HepG2 (cell line): ENCODE measurements around the gene NR1H2. TPM values are rescaled to one million over a fixed set of nuclear protein-coding genes. Genes with fewer than 3 reads are reported as not detected.
A peak's percentile ranks its signal among the peaks of the same experiment; 100 is the strongest.

Experiments used
- ATAC-seq: fragments of 200-7000 bp; cut with Tn5 transposase; 3 replicates; pipeline ENCODE4 v1.9.1; 2020; ENCODE audit warnings: mild to moderate bottlenecking, moderate library complexity
- BruUV-seq: library from RNA; stranded (reverse); fragments of 400-500 nt; replicated peaks from 2 replicates; lab custom pipeline; 2021; lab: Mats Ljungman, UMichigan
- CTCF ChIA-PET: fragments of 300-600 bp; formaldehyde crosslinking; extraction: SDS; loops from one replicate; lab custom pipeline; 2021; ENCODE audit warnings: low total read pairs, inconsistent platforms, low intra/inter-chr PET ratio; lab: Yijun Ruan, JAX
- POLR2A ChIA-PET: fragments of 350-600 bp; sonication (Branson Sonifier 250); formaldehyde crosslinking; loops from one replicate; lab custom pipeline; 2020; ENCODE audit warnings: antibody characterized with exemption, inconsistent platforms; lab: Yijun Ruan, JAX
- DNase-seq: peaks from one replicate; pipeline ENCODE4 v3.0.0-alpha.2; 2015; ENCODE audit warnings: low spot score
- FAIRE-seq: peaks from 3 replicates; lab custom pipeline; 2011; peaks lifted over from hg19 to GRCh38; lab: Jason Lieb, UNC
- H2AFZ ChIP-seq: one replicate; pipeline ENCODE4 v1.6.1; 2011; ENCODE audit warnings: low read length, inconsistent platforms
- H3K27ac ChIP-seq: fragments of 300-600 bp; 3 replicates; pipeline ENCODE4 v1.8.0; 2011; ENCODE audit warnings: mixed run types, mild to moderate bottlenecking, mixed read lengths, low read length, inconsistent platforms; ENCODE audit not compliant: insufficient read depth; ENCODE audit errors: extremely low read length
- H3K27me3 ChIP-seq, 2 experiments: fragments of 200-600 bp in 1 of 2; 2 replicates in 1 of 2; 3 replicates in 1 of 2; pipeline versions ENCODE4 v1.6.0 to v1.8.0; 2011; ENCODE audit warnings: low read length in 2 of 2, mild to moderate bottlenecking in 2 of 2, moderate library complexity in 2 of 2, inconsistent platforms in 1 of 2; ENCODE audit not compliant: insufficient read depth in 2 of 2, control insufficient read depth in 1 of 2
- H3K36me3 ChIP-seq, 2 experiments: fragments of 200-600 bp in 1 of 2; replicated peaks in 1 of 2; 2 replicates in 1 of 2; 3 replicates in 1 of 2; pipeline versions ENCODE4 v1.5.1 to v1.8.0; 2011; ENCODE audit warnings: low read length in 2 of 2, inconsistent platforms in 1 of 2; ENCODE audit not compliant: insufficient read depth in 2 of 2, control insufficient read depth in 1 of 2
- H3K4me1 ChIP-seq: 2 replicates; pipeline ENCODE4 v1.5.1; 2012; ENCODE audit warnings: low read length, inconsistent platforms; ENCODE audit not compliant: insufficient read depth
- H3K4me2 ChIP-seq: 2 replicates; pipeline ENCODE4 v1.6.0; 2011; ENCODE audit warnings: low read depth, low read length, inconsistent platforms
- H3K4me3 ChIP-seq, 3 experiments: fragments of 200-600 bp in 1 of 3; sonication (generic), shearing (Covaris generic) in 1 of 3; replicated peaks in 1 of 3; 2 replicates each; pipeline ENCODE4 v1.5.1; 2011 to 2016; ENCODE audit warnings: low read length in 3 of 3, inconsistent platforms in 2 of 3, low read depth in 2 of 3, mild to moderate bottlenecking in 2 of 3, control low read depth in 1 of 3, mixed read lengths in 1 of 3; ENCODE audit not compliant: insufficient read depth in 1 of 3
- H3K79me2 ChIP-seq: one replicate; pipeline ENCODE4 v1.6.1; 2011; ENCODE audit warnings: low read length, inconsistent platforms; ENCODE audit not compliant: insufficient read depth
- H3K9ac ChIP-seq: 2 replicates; pipeline ENCODE4 v1.6.0; 2011; ENCODE audit warnings: mild to moderate bottlenecking, low read depth, low read length, inconsistent platforms; ENCODE audit not compliant: insufficient read depth
- H3K9me3 ChIP-seq: 2 replicates; pipeline ENCODE4 v1.5.1; 2012; ENCODE audit warnings: mild to moderate bottlenecking, low read length
- H4K20me1 ChIP-seq: 2 replicates; pipeline ENCODE4 v1.6.0; 2011; ENCODE audit warnings: inconsistent platforms, mild to moderate bottlenecking, low read length, moderate library complexity; ENCODE audit not compliant: insufficient read depth
- CEBPG ChIP-seq: IDR thresholded peaks from 2 replicates; pipeline ENCODE4 v1.6.1; 2016
- HNRNPLL ChIP-seq: fragments of 200-400 bp; formaldehyde crosslinking; IDR thresholded peaks from 2 replicates; pipeline ENCODE4 v1.6.1; 2017; ENCODE audit warnings: mild to moderate bottlenecking, low read depth, low read length; ENCODE audit not compliant: poor library complexity, severe bottlenecking
- MXI1 ChIP-seq: IDR thresholded peaks from 3 replicates; pipeline ENCODE4 v1.6.1; 2012; ENCODE audit warnings: low read depth, low read length, inconsistent platforms, borderline replicate concordance
- NFKB2 ChIP-seq: sonication (generic); formaldehyde crosslinking; IDR thresholded peaks from 2 replicates; pipeline ENCODE4 v1.4.0; 2020; ENCODE audit warnings: missing genetic modification reagents, borderline replicate concordance
- SIN3B ChIP-seq: fragments of 150-350 bp; IDR thresholded peaks from 2 replicates; pipeline ENCODE4 v1.6.1; 2014; ENCODE audit warnings: low read length
- TOE1 ChIP-seq: sonication (generic); formaldehyde crosslinking; IDR thresholded peaks from 2 replicates; pipeline ENCODE4 v1.4.0; 2020; ENCODE audit warnings: mild to moderate bottlenecking, missing genetic modification reagents
- ZMYM4 ChIP-seq: sonication (generic); formaldehyde crosslinking; IDR thresholded peaks from 2 replicates; pipeline ENCODE4 v1.8.1; 2023; ENCODE audit warnings: mild to moderate bottlenecking, missing genetic modification reagents
- ZNF317 ChIP-seq: sonication (generic); formaldehyde crosslinking; IDR thresholded peaks from 2 replicates; pipeline ENCODE4 v1.5.0; 2020; ENCODE audit warnings: mild to moderate bottlenecking, missing genetic modification reagents
- ZNF776 ChIP-seq: sonication (generic); formaldehyde crosslinking; IDR thresholded peaks from 2 replicates; pipeline ENCODE4 v1.4.0; 2020; ENCODE audit warnings: mild to moderate bottlenecking, missing genetic modification reagents
- WGBS: methylation state at CpG from one replicate; pipeline ENCODE4 v1.1.6; 2017; ENCODE audit warnings: low lambda C conversion rate; 5-methylcytosine and 5-hydroxymethylcytosine counted together
- in situ Hi-C: cut with HindIII; loops from 2 replicates; pipeline ENCODE4 v1.10.0; 2017; ENCODE audit warnings: low pct_unique_long_range_greater_than_20kb; ENCODE audit not compliant: extremely low pct_ligation_motif_present
- intact Hi-C: fragments of 100-400 bp; cut with micrococcal nuclease; formaldehyde crosslinking; loops from one replicate; pipeline ENCODE4 v1.10.0; 2022; ENCODE audit not compliant: unreplicated experiment
- polyA plus RNA-seq, 8 experiments: library from polyadenylated mRNA; depleted of rRNA in 3 of 8; stranded (reverse) in 7 of 8; unstranded in 1 of 8; fragments of >200 nt; fragmentation: Illumina TruSeq in 4 of 8; extraction: Trizol in 4 of 8; gene quantifications; 2 replicates each; pipeline versions ENCODE4 v1.2.1 to v1.2.3, GENCODE V29; 2011 to 2016; ENCODE audit warnings: low read depth in 4 of 8, missing spikeins in 1 of 8, mixed read lengths in 1 of 8; ENCODE audit not compliant: insufficient read depth in 1 of 8
- total RNA-seq, 5 experiments: library from RNA; depleted of rRNA; stranded (reverse); fragments of >200 nt; fragmentation: Illumina TruSeq; extraction: Trizol; gene quantifications; 2 replicates each; pipeline ENCODE4 v1.2.3, GENCODE V29; 2016; ENCODE audit warnings: low read depth in 1 of 5
- TF ChIP-seq, protein P1 (sequence below): sonication (generic); formaldehyde crosslinking; IDR thresholded peaks from 2 replicates; pipeline ENCODE4 v1.5.1; 2020; ENCODE audit warnings: mild to moderate bottlenecking, missing genetic modification reagents, moderate library complexity
- TF ChIP-seq, protein P2 (sequence below): sonication (generic); formaldehyde crosslinking; IDR thresholded peaks from 2 replicates; pipeline ENCODE4 v1.4.0; 2020; ENCODE audit warnings: missing genetic modification reagents, borderline replicate concordance
- TF ChIP-seq, protein P3 (sequence below): sonication (generic); formaldehyde crosslinking; IDR thresholded peaks from 2 replicates; pipeline ENCODE4 v1.5.0; 2020; ENCODE audit warnings: mild to moderate bottlenecking, missing genetic modification reagents, borderline replicate concordance

NR1H2 gene
- total and polyA plus RNA-seq, 2 of the 13 experiments (the other 11 are each of a cell fraction or from before 2014, with no cell fraction given) = 10.3 to 13.5 TPM

DNA sequence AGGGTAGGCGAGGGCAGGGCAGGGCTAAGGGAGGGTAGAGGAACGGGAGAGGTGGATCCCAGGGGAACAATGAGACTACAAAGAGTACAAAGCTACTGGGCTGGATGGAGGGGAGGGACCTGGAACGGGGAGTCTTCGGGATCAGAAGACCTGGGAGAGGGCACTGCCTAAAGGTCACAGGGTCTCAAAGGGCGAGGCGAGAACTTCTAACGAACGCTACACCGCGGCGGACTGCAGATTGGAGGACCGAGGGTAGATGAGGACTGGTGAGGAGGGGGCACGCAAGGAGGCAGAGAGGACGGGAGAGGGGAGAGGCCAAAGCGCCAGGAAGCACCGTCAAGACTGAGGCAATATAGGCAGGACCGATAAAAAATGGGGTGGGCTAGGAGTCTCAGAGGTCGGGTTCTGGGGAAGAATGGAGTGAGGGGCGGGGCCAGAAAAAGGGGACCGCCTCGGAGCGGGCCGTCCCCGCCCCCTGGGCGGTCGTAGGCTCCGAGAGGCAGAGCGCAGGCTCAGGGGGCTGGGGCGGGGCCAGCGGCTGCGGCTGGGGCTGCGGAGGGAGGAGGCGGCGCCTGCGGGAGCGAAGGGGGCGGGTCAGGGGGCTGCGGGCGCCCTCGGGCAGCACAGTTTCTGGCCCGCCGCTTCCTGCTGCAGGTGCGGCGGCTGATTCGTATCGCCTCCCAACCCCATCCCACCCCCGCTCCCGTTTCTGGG is 45.7 kb upstream of the NR1H2 start:
- WGBS = 29% methylated on average over 23 of the region's 48 CpGs
- Histone ChIP-seq H3K79me2 (no peaks in the 10 kb centered on the region), H3K4me1 (peaks cover 68% of the 10 kb centered on the region), H3K9ac (peak overlapping the region; percentile 58), H3K27me3 (no peaks in the 10 kb centered on the region), H3K27ac (peak overlapping the region; percentile 45), H2AFZ (no peak overlapping the region), H3K4me3 (peak overlapping the region; percentile 57 to 80 (median 58)), H3K4me2 (peak overlapping the region; percentile 99), H4K20me1 (peaks cover 7% of the 10 kb centered on the region; the same call in 1 of the 2 replicates), H3K36me3 (no peaks in the 10 kb centered on the region), H3K9me3 (no peaks in the 10 kb centered on the region)
- CTCF ChIA-PET = no interaction called here
- FAIRE-seq (peak; percentile 15), ATAC-seq (peak; percentile 66), DNase-seq (peak; percentile 73)
- intact Hi-C loops (no loop called here), in situ Hi-C loops (no loop called here)
- POLR2A ChIA-PET = no interaction called here
- no TSS peak for BruUV-seq
- TF ChIP-seq, protein P1, sequence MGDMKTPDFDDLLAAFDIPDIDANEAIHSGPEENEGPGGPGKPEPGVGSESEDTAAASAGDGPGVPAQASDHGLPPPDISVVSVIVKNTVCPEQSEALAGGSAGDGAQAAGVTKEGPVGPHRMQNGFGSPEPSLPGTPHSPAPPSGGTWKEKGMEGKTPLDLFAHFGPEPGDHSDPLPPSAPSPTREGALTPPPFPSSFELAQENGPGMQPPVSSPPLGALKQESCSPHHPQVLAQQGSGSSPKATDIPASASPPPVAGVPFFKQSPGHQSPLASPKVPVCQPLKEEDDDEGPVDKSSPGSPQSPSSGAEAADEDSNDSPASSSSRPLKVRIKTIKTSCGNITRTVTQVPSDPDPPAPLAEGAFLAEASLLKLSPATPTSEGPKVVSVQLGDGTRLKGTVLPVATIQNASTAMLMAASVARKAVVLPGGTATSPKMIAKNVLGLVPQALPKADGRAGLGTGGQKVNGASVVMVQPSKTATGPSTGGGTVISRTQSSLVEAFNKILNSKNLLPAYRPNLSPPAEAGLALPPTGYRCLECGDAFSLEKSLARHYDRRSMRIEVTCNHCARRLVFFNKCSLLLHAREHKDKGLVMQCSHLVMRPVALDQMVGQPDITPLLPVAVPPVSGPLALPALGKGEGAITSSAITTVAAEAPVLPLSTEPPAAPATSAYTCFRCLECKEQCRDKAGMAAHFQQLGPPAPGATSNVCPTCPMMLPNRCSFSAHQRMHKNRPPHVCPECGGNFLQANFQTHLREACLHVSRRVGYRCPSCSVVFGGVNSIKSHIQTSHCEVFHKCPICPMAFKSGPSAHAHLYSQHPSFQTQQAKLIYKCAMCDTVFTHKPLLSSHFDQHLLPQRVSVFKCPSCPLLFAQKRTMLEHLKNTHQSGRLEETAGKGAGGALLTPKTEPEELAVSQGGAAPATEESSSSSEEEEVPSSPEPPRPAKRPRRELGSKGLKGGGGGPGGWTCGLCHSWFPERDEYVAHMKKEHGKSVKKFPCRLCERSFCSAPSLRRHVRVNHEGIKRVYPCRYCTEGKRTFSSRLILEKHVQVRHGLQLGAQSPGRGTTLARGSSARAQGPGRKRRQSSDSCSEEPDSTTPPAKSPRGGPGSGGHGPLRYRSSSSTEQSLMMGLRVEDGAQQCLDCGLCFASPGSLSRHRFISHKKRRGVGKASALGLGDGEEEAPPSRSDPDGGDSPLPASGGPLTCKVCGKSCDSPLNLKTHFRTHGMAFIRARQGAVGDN (CRISPR knock-in tag) = peak; percentile 36
- TF ChIP-seq ZNF317 (CRISPR knock-in tag) (no peak), SIN3B (no peak), ZNF776 (CRISPR knock-in tag) (no peak), MXI1 (peak; percentile 34; the same call in 1 of the 3 replicates), CEBPG (CRISPR knock-in tag) (no peak), TOE1 (CRISPR knock-in tag) (no peak), ZMYM4 (0 out of 2 replicates have a peak, but pooled peaks have one; percentile 15), NFKB2 (CRISPR knock-in tag) (peak; percentile 35; the same call in 1 of the 2 replicates), HNRNPLL (peak; percentile 49)
- TF ChIP-seq, protein P2, sequence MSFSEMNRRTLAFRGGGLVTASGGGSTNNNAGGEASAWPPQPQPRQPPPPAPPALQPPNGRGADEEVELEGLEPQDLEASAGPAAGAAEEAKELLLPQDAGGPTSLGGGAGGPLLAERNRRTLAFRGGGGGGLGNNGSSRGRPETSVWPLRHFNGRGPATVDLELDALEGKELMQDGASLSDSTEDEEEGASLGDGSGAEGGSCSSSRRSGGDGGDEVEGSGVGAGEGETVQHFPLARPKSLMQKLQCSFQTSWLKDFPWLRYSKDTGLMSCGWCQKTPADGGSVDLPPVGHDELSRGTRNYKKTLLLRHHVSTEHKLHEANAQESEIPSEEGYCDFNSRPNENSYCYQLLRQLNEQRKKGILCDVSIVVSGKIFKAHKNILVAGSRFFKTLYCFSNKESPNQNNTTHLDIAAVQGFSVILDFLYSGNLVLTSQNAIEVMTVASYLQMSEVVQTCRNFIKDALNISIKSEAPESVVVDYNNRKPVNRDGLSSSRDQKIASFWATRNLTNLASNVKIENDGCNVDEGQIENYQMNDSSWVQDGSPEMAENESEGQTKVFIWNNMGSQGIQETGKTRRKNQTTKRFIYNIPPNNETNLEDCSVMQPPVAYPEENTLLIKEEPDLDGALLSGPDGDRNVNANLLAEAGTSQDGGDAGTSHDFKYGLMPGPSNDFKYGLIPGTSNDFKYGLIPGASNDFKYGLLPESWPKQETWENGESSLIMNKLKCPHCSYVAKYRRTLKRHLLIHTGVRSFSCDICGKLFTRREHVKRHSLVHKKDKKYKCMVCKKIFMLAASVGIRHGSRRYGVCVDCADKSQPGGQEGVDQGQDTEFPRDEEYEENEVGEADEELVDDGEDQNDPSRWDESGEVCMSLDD (CRISPR knock-in tag) = no peak
- TF ChIP-seq, protein P3, sequence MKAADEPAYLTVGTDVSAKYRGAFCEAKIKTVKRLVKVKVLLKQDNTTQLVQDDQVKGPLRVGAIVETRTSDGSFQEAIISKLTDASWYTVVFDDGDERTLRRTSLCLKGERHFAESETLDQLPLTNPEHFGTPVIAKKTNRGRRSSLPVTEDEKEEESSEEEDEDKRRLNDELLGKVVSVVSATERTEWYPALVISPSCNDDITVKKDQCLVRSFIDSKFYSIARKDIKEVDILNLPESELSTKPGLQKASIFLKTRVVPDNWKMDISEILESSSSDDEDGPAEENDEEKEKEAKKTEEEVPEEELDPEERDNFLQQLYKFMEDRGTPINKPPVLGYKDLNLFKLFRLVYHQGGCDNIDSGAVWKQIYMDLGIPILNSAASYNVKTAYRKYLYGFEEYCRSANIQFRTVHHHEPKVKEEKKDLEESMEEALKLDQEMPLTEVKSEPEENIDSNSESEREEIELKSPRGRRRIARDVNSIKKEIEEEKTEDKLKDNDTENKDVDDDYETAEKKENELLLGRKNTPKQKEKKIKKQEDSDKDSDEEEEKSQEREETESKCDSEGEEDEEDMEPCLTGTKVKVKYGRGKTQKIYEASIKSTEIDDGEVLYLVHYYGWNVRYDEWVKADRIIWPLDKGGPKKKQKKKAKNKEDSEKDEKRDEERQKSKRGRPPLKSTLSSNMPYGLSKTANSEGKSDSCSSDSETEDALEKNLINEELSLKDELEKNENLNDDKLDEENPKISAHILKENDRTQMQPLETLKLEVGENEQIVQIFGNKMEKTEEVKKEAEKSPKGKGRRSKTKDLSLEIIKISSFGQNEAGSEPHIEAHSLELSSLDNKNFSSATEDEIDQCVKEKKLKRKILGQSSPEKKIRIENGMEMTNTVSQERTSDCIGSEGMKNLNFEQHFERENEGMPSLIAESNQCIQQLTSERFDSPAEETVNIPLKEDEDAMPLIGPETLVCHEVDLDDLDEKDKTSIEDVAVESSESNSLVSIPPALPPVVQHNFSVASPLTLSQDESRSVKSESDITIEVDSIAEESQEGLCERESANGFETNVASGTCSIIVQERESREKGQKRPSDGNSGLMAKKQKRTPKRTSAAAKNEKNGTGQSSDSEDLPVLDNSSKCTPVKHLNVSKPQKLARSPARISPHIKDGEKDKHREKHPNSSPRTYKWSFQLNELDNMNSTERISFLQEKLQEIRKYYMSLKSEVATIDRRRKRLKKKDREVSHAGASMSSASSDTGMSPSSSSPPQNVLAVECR = peak; percentile 25; the same call in 1 of the 2 replicates
